Sigmoid colon (tissue), 7 donors: ENCODE results near the gene SPOP. TPM values are rescaled to one million over a fixed set of nuclear protein-coding genes. Genes with fewer than 3 reads are reported as not detected.
A peak's percentile ranks its signal among the peaks of the same experiment; 100 is the strongest.

Experiments used
- DNase-seq: peaks from one replicate; pipeline ENCODE4 v3.0.0-alpha.2; 2019
- H3K27ac ChIP-seq, 4 donors: fragments of 200-600 bp; sonication (generic); one replicate each; pipeline ENCODE4 v1.5.1; 2016 to 2019; ENCODE audit warnings: mild to moderate bottlenecking in 1 of 4
- H3K27me3 ChIP-seq, 3 donors: fragments of 200-600 bp; sonication (generic); one replicate each; pipeline ENCODE4 v1.5.1; 2019; ENCODE audit warnings: mild to moderate bottlenecking in 1 of 3
- H3K36me3 ChIP-seq, 4 donors: fragments of 200-600 bp; sonication (generic); one replicate each; pipeline ENCODE4 v1.5.1; 2016 to 2019
- H3K4me1 ChIP-seq, 4 donors: fragments of 200-600 bp; sonication (generic); one replicate each; pipeline ENCODE4 v1.5.1; 2017 to 2019
- H3K4me3 ChIP-seq, 4 donors: fragments of 200-600 bp; sonication (generic); one replicate each; pipeline ENCODE4 v1.5.1; 2017 to 2019; ENCODE audit warnings: mild to moderate bottlenecking in 2 of 4, moderate library complexity in 1 of 4
- H3K9me3 ChIP-seq, 4 donors: fragments of 200-600 bp in 3 of 4; sonication (generic) in 3 of 4; one replicate each; pipeline versions ENCODE4 v1.5.1 to v1.6.1; 2013 to 2019
- EP300 ChIP-seq, 4 donors: sonication (generic); formaldehyde crosslinking; IDR thresholded peaks; one replicate each; pipeline ENCODE4 v1.6.1; 2017; ENCODE audit warnings: antibody characterized with exemption in 4 of 4
- POLR2A ChIP-seq, 2 donors: fragments of 450-650 bp; IDR thresholded peaks; one replicate each; pipeline ENCODE4 v1.6.1; 2016; ENCODE audit warnings: antibody characterized with exemption in 2 of 2, mild to moderate bottlenecking in 2 of 2, moderate library complexity in 2 of 2
- POLR2AphosphoS5 ChIP-seq, 4 donors: sonication (generic); formaldehyde crosslinking; IDR thresholded peaks; one replicate each; pipeline ENCODE4 v1.6.1; 2017; ENCODE audit warnings: antibody characterized with exemption in 4 of 4
- WGBS, 2 donors: extraction: QIAGEN DNeasy Blood & Tissue Kit; methylation state at CpG; one replicate each; pipeline ENCODE4 v1.1.7; 2013; 5-methylcytosine and 5-hydroxymethylcytosine counted together
- intact Hi-C: fragments of 100-400 bp; cut with DNase I; formaldehyde crosslinking; loops from one replicate; pipeline ENCODE4 v1.15.1; 2023
- polyA plus RNA-seq, 3 donors: library from polyadenylated mRNA; stranded (reverse); fragments of 200-250 nt; gene quantifications; one replicate each; pipeline ENCODE4 v1.2.3, GENCODE V29; 2013
- total RNA-seq, 4 donors: library from RNA; depleted of rRNA; stranded (reverse); fragments of >200 nt; gene quantifications; one replicate each; pipeline ENCODE4 v1.1.0, GENCODE V29; 2016
- TF ChIP-seq, protein P1 (sequence below), 4 experiments: fragments of 450-650 bp in 3 of 4; fragments of 200-600 bp in 1 of 4; IDR thresholded peaks; one replicate each; pipeline ENCODE4 v1.5.1; 2016 to 2019; ENCODE audit warnings: antibody characterized with exemption in 4 of 4, mild to moderate bottlenecking in 3 of 4, moderate library complexity in 2 of 4
- donor health status: healthy with polysubstance abuse.
- donor health status: Bipolar disorder and iron deficiency.
- donor health status: healthy.

Gene SPOP
- total and polyA plus RNA-seq, 7 donors, result 33.0 to 332 (median 226) TPM

DNA sequence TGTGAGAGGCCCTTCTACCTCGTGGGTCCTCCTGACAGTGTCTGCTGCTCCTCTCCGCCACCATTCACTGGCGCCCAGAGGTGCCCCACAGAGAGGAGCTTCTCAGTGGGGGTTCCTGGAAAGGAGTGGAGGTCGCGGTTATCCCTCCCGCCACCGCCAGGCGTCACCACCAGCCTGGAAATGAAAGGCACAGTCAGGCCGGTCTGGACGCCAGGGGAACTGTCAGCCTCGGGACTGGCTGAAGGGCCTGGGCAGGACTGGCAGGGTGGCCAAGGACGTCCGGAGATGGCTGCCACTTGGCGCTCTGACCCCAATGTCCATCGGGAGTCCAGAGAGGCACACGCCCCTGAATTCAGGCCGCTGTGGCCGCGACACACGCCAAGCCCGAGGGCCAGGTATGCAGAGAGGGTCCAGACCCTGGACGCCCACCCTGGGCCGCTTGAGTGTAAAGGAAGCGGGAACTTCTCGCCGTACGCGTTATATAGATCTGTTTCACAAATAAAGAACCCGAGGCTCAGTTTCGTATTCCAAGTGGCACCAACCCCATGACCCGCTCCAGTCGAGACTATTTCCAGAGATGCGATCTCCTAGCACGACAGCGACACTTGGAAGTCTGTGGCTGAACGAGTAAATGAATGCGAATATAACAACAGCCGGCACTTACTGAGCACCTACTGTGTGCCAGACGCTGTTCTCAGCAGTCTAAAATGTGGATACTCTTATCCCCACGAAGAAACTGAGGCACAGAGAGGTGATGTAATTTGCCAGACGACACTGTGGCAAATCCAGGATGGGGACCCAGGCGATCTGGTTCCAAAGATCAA lies 109.8 kb downstream of the SPOP start:
- intact Hi-C loops, result loop anchor here (2.0 to 5.0 kb wide), 3 partner anchors 211 to 429 kb away; no protein-coding TSS in a partner anchor
- peak; percentile 96 for DNase-seq
- H3K4me3 ChIP-seq, result peak overlapping the region; percentile 22 to 45 (median 38)
- H3K27me3 ChIP-seq, result no peaks in the 10 kb centered on the region
- no peaks in the 10 kb centered on the region for H3K36me3 ChIP-seq
- WGBS, 2 donors, result 8 to 15% methylated on average over 42 of the region's 42 CpGs
- TF ChIP-seq POLR2AphosphoS5 (IDR thresholded peaks at IDR 0.05), result no peak
- TF ChIP-seq, protein P1, sequence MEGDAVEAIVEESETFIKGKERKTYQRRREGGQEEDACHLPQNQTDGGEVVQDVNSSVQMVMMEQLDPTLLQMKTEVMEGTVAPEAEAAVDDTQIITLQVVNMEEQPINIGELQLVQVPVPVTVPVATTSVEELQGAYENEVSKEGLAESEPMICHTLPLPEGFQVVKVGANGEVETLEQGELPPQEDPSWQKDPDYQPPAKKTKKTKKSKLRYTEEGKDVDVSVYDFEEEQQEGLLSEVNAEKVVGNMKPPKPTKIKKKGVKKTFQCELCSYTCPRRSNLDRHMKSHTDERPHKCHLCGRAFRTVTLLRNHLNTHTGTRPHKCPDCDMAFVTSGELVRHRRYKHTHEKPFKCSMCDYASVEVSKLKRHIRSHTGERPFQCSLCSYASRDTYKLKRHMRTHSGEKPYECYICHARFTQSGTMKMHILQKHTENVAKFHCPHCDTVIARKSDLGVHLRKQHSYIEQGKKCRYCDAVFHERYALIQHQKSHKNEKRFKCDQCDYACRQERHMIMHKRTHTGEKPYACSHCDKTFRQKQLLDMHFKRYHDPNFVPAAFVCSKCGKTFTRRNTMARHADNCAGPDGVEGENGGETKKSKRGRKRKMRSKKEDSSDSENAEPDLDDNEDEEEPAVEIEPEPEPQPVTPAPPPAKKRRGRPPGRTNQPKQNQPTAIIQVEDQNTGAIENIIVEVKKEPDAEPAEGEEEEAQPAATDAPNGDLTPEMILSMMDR (IDR thresholded peaks at IDR 0.05), result peak; percentile 89 to 100 (median 99)
- H3K9me3 ChIP-seq, result no peaks in the 10 kb centered on the region
- peaks cover 0 to 53% (median 52%) of the 10 kb centered on the region in 4 donors for H3K4me1 ChIP-seq
- H3K27ac ChIP-seq, result peak overlapping the region; percentile 87 to 92 (median 90)

DNA sequence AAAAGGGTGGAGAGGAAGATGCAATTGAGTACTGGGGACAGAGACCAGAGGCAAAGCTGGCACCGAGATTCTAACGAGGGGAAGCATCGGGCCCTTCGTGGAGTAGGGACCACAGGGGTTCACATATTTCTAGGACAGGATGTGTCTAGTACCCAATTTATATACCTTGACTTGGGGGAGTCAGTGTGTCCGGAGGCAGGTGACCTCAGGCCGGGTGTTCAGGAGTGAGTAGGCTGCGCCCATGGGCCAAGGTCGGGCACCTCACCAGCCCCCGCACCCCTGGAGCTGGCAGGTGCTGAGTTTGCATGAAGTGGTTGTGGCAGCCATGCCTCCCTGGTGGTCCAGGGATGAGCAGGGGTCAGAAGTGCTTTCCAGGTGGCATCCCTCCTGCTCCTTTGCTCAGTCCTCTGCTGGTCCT lies 110.8 kb downstream of the SPOP start:
- TF ChIP-seq, protein P1 (IDR thresholded peaks at IDR 0.05), result no peak
- TF ChIP-seq POLR2A (IDR thresholded peaks at IDR 0.05) (no peak), POLR2AphosphoS5 (IDR thresholded peaks at IDR 0.05) (no peak), EP300 (IDR thresholded peaks at IDR 0.05) (no peak)
- Histone ChIP-seq H3K9me3 (no peaks in the 10 kb centered on the region), H3K4me3 (no peak overlapping the region), H3K4me1 (peaks cover 0 to 53% (median 51%) of the 10 kb centered on the region in 4 donors), H3K27ac (peak overlapping the region; percentile 87 to 92 (median 90)), H3K27me3 (no peaks in the 10 kb centered on the region), H3K36me3 (no peaks in the 10 kb centered on the region)
- DNase-seq, result no peak
- intact Hi-C loops, result loop anchor here (2.0 to 5.0 kb wide), 2 partner anchors 212 to 285 kb away; no protein-coding TSS in a partner anchor
- 78 to 86% methylated on average over 9 of the region's 9 CpGs for WGBS, 2 donors

DNA sequence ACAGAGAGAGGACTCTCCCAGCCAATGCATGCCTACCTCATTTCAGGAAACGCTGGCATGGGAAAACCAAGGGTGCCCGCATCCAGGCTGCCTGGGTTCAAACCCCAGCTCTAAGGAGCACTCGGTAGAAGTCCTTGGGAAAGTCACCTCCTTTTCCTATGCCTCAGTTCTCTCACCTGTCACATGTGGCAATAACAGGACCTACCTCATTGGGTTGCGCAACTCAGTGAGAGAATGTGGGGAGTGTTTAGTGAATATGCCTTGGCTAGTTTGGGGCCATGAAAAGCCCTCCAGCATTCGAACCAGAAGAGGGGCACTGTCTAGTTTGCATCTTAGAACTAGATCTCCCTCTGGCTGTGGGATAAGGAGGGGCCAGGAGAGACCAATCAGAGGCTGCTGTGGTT lies 111.2 kb downstream of the SPOP start:
- WGBS, 2 donors, result 61 to 78% methylated on average over 5 of the region's 5 CpGs
- Histone ChIP-seq H3K27ac (peak overlapping the region; percentile 87 to 92 (median 90)), H3K4me1 (peaks cover 0 to 53% (median 51%) of the 10 kb centered on the region in 4 donors), H3K36me3 (no peaks in the 10 kb centered on the region), H3K27me3 (no peaks in the 10 kb centered on the region), H3K9me3 (no peaks in the 10 kb centered on the region), H3K4me3 (peak overlapping the region in 1 of 4 donors; percentile 18)
- peak; percentile 81 for DNase-seq
- TF ChIP-seq POLR2A (IDR thresholded peaks at IDR 0.05) (no peak), POLR2AphosphoS5 (IDR thresholded peaks at IDR 0.05) (peak in 1 of 4 donors; percentile 1), EP300 (IDR thresholded peaks at IDR 0.05) (peak in 1 of 4 donors; percentile 32)
- TF ChIP-seq, protein P1 (IDR thresholded peaks at IDR 0.05), result no peak
- intact Hi-C loops, result loop anchor here (2.0 to 5.0 kb wide), 2 partner anchors 212 to 286 kb away; no protein-coding TSS in a partner anchor

DNA sequence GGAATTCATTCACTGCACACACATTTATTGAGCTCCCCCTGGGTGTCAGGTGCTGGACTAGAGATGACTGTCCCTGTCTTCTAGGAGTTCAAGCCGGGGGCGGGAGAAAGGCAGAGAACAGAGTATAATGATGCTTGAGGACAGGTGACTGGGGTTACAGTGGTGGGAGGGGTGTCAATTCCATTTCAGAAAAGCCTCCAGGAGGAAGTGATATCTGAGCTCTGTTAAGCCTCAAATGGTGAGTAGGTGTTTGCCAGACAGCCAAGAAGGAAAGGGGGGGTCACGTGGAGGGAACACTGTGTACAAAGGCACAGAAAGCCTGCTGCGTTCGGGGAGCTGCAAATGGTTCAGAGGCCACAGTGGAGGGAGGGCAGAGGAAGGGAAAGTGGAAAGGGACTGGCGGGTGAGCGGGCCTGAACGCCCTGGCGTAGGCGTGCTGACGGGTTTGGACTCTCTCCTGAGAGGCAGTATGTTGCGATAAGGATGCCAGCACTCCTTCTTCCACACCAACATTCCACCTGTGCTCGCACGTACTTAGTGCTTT lies 111.9 kb downstream of the SPOP start:
- WGBS, 2 donors, result 5 to 28% methylated on average over 14 of the region's 14 CpGs
- intact Hi-C loops, result loop anchor here (2.0 to 5.0 kb wide), 3 partner anchors 51 to 286 kb away; no protein-coding TSS in a partner anchor
- H3K27ac ChIP-seq, result peak overlapping the region; percentile 87 to 92 (median 90)

More for the DNA sequence above, 111.9 kb downstream of the SPOP start:
- H3K27me3 ChIP-seq, result no peaks in the 10 kb centered on the region
- DNase-seq, result peak; percentile 98
- no peaks in the 10 kb centered on the region for H3K9me3 ChIP-seq
- TF ChIP-seq EP300 (IDR thresholded peaks at IDR 0.05) (peak; percentile 93 to 99 (median 97)), POLR2A (IDR thresholded peaks at IDR 0.05) (no peak), POLR2AphosphoS5 (IDR thresholded peaks at IDR 0.05) (peak; percentile 95 to 98 (median 96))
- TF ChIP-seq, protein P1 (IDR thresholded peaks at IDR 0.05), result no peak
- peak overlapping the region in 2 of 4 donors; percentile 18 to 25 for H3K4me3 ChIP-seq
- H3K36me3 ChIP-seq, result no peaks in the 10 kb centered on the region
- H3K4me1 ChIP-seq, result peaks cover 0 to 53% (median 51%) of the 10 kb centered on the region in 4 donors
